ENCODE data around the gene NEU2. TPM values are rescaled to one million over a fixed set of nuclear protein-coding genes. Genes with fewer than 3 reads are reported as not detected.

NEU2 gene
- polyA plus RNA-seq, 3 donors, result not detected

- peaks cover 0 to 10% (median 2%) of the 10 kb centered on the region in 3 donors for H3K27me3 Mint-ChIP-seq (ENCODE audit: low read depth in 3 of 3)
- H3K27ac ChIP-seq (ENCODE audit: low read depth in 1 of 2, low read length in 2 of 2), result no peak overlapping the region
- H4K20me1 ChIP-seq (ENCODE audit: insufficient read depth, low read length), result no peaks in the 10 kb centered on the region
These were observed 8.6 kb upstream of the NEU2 start for GRCh38 chr2:233023761-233024410.

DNA sequence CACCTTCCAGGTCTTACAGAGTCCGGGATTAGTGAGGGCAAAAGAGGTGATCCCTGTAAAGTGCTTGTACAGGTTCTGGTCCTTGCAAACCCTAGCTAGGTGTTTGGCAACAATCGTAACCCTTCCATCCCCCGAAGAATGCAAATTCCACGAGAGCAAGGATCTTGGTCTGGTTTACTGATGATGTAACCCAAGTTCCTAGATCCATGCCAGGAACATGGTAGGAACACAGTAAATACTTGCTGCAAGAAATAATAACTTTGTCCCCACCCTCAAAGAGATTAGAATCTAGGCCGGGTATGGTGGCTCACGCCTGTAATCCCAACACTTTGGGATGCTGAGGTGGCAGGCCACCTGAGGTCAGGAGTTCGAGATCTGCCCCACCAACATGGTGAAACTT is 6.8 kb upstream of the NEU2 start:
- H2AFZ ChIP-seq (ENCODE audit: insufficient read depth, low read depth, low read length, poor library complexity, severe bottlenecking), result no peak overlapping the region
- no peak overlapping the region for H3K4me2 ChIP-seq (replicated peaks; ENCODE audit: extremely low read depth, low read length, poor library complexity, severe bottlenecking)
- H3K36me3 ChIP-seq (replicated peaks in 1 of 2; ENCODE audit: control insufficient read depth in 1 of 2, insufficient read depth in 2 of 2, low read length in 2 of 2), result no peaks in the 10 kb centered on the region
- H3K27me3 ChIP-seq (ENCODE audit: control insufficient read depth in 2 of 2, insufficient read depth in 2 of 2, low read length in 2 of 2), result no peaks in the 10 kb centered on the region
- no peak overlapping the region for H3K4me3 ChIP-seq (replicated peaks in 1 of 3; ENCODE audit: low read depth in 2 of 3, low read length in 3 of 3)
- H3K4me1 Mint-ChIP-seq, result no peaks in the 10 kb centered on the region
- no peaks in the 10 kb centered on the region for H3K79me2 ChIP-seq (ENCODE audit: insufficient read depth, low read length)
- no peaks in the 10 kb centered on the region for H4K20me1 ChIP-seq (ENCODE audit: insufficient read depth, low read length)
- H3K4me3 Mint-ChIP-seq, result no peak overlapping the region
- H3K27ac Mint-ChIP-seq, result no peak overlapping the region
- H3K9me3 ChIP-seq (replicated peaks in 1 of 2; ENCODE audit: control insufficient read depth in 1 of 2, insufficient read depth in 1 of 2, low read length in 2 of 2), result no peaks in the 10 kb centered on the region
- intact Hi-C loops (cut with micrococcal nuclease), result no loop called here
- TF ChIP-seq, protein P1, sequence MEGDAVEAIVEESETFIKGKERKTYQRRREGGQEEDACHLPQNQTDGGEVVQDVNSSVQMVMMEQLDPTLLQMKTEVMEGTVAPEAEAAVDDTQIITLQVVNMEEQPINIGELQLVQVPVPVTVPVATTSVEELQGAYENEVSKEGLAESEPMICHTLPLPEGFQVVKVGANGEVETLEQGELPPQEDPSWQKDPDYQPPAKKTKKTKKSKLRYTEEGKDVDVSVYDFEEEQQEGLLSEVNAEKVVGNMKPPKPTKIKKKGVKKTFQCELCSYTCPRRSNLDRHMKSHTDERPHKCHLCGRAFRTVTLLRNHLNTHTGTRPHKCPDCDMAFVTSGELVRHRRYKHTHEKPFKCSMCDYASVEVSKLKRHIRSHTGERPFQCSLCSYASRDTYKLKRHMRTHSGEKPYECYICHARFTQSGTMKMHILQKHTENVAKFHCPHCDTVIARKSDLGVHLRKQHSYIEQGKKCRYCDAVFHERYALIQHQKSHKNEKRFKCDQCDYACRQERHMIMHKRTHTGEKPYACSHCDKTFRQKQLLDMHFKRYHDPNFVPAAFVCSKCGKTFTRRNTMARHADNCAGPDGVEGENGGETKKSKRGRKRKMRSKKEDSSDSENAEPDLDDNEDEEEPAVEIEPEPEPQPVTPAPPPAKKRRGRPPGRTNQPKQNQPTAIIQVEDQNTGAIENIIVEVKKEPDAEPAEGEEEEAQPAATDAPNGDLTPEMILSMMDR (IDR thresholded peaks at IDR 0.05), result no peak
- H3K27ac ChIP-seq (ENCODE audit: low read depth in 1 of 2, low read length in 2 of 2), result no peak overlapping the region
- peaks cover 0 to 2% (median 0%) of the 10 kb centered on the region in 7 donors for H3K9me3 Mint-ChIP-seq
- no peaks in the 10 kb centered on the region for H3K36me3 Mint-ChIP-seq
- no peak overlapping the region for H3K9ac ChIP-seq (ENCODE audit: insufficient read depth, low read length, poor library complexity, severe bottlenecking)
- H3K4me1 ChIP-seq (ENCODE audit: control insufficient read depth in 1 of 2, insufficient read depth in 2 of 2, low read length in 2 of 2), result no peaks in the 10 kb centered on the region
- 100% methylated on average over 1 of the region's 7 CpGs for WGBS (ENCODE audit: insufficient coverage)
- peaks cover 0 to 10% (median 0%) of the 10 kb centered on the region in 3 donors for H3K27me3 Mint-ChIP-seq (ENCODE audit: low read depth in 3 of 3)
- DNase-seq, result no peak

More at GRCh38 chr2:233023761-233024410, 8.6 kb upstream of the NEU2 start:
- no peaks in the 10 kb centered on the region for H3K79me2 ChIP-seq (ENCODE audit: insufficient read depth, low read length)
- H3K4me1 ChIP-seq (ENCODE audit: control insufficient read depth in 1 of 2, insufficient read depth in 2 of 2, low read length in 2 of 2), result no peaks in the 10 kb centered on the region
- H3K4me1 Mint-ChIP-seq, result no peaks in the 10 kb centered on the region
- H3K27ac Mint-ChIP-seq, result no peak overlapping the region
- no peak overlapping the region for H3K4me3 Mint-ChIP-seq
- H3K9ac ChIP-seq (ENCODE audit: insufficient read depth, low read length, poor library complexity, severe bottlenecking), result no peak overlapping the region
- H3K4me2 ChIP-seq (replicated peaks; ENCODE audit: extremely low read depth, low read length, poor library complexity, severe bottlenecking), result no peak overlapping the region
- WGBS (ENCODE audit: insufficient coverage), result 97% methylated on average over 12 of the region's 14 CpGs
- no peaks in the 10 kb centered on the region for H3K36me3 ChIP-seq (replicated peaks in 1 of 2; ENCODE audit: control insufficient read depth in 1 of 2, insufficient read depth in 2 of 2, low read length in 2 of 2)
- H3K4me3 ChIP-seq (replicated peaks in 1 of 3; ENCODE audit: low read depth in 2 of 3, low read length in 3 of 3), result no peak overlapping the region
- H3K9me3 ChIP-seq (replicated peaks in 1 of 2; ENCODE audit: control insufficient read depth in 1 of 2, insufficient read depth in 1 of 2, low read length in 2 of 2), result no peaks in the 10 kb centered on the region
- intact Hi-C loops (cut with micrococcal nuclease), result no loop called here
- no peak for DNase-seq
- H3K9me3 Mint-ChIP-seq, result peaks cover 0 to 2% (median 0%) of the 10 kb centered on the region in 7 donors
- TF ChIP-seq, protein P1 (IDR thresholded peaks at IDR 0.05), result no peak
- no peaks in the 10 kb centered on the region for H3K36me3 Mint-ChIP-seq
- H2AFZ ChIP-seq (ENCODE audit: insufficient read depth, low read depth, low read length, poor library complexity, severe bottlenecking), result no peak overlapping the region
- no peaks in the 10 kb centered on the region for H3K27me3 ChIP-seq (ENCODE audit: control insufficient read depth in 2 of 2, insufficient read depth in 2 of 2, low read length in 2 of 2)

All from CD14-positive monocyte (primary cell).